ENCODE results near the gene ZNF784.

ZNF784 gene

GRCh38 chr19:55597501-55597921 is 26.9 kb downstream of the ZNF784 start:
- TF ChIP-seq, protein P1, sequence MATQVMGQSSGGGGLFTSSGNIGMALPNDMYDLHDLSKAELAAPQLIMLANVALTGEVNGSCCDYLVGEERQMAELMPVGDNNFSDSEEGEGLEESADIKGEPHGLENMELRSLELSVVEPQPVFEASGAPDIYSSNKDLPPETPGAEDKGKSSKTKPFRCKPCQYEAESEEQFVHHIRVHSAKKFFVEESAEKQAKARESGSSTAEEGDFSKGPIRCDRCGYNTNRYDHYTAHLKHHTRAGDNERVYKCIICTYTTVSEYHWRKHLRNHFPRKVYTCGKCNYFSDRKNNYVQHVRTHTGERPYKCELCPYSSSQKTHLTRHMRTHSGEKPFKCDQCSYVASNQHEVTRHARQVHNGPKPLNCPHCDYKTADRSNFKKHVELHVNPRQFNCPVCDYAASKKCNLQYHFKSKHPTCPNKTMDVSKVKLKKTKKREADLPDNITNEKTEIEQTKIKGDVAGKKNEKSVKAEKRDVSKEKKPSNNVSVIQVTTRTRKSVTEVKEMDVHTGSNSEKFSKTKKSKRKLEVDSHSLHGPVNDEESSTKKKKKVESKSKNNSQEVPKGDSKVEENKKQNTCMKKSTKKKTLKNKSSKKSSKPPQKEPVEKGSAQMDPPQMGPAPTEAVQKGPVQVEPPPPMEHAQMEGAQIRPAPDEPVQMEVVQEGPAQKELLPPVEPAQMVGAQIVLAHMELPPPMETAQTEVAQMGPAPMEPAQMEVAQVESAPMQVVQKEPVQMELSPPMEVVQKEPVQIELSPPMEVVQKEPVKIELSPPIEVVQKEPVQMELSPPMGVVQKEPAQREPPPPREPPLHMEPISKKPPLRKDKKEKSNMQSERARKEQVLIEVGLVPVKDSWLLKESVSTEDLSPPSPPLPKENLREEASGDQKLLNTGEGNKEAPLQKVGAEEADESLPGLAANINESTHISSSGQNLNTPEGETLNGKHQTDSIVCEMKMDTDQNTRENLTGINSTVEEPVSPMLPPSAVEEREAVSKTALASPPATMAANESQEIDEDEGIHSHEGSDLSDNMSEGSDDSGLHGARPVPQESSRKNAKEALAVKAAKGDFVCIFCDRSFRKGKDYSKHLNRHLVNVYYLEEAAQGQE (IDR thresholded peaks at IDR 0.05; ENCODE audit: insufficient read depth in 1 of 2, low read depth in 2 of 2, low read length in 2 of 2) = no peak
- TF ChIP-seq FOXP2 (optimal IDR thresholded peaks at IDR 0.05; ENCODE audit: borderline replicate concordance, extremely low read depth, extremely low read length, insufficient read depth) (no peak), POLR2AphosphoS5 (IDR thresholded peaks at IDR 0.05; ENCODE audit: low read depth, low read length) (no peak), SIN3A (IDR thresholded peaks at IDR 0.05; ENCODE audit: borderline replicate concordance, insufficient read depth, low read length) (no peak), TAF1 (IDR thresholded peaks at IDR 0.05; ENCODE audit: borderline replicate concordance, insufficient read depth, low read length) (no peak)

GRCh38 chr19:55596304-55596703 is 28.1 kb downstream of the ZNF784 start:
- TF ChIP-seq, protein P1 (IDR thresholded peaks at IDR 0.05; ENCODE audit: insufficient read depth in 1 of 2, low read depth in 2 of 2, low read length in 2 of 2) = no peak
- no peak for TF ChIP-seq FOXP2 (optimal IDR thresholded peaks at IDR 0.05; ENCODE audit: borderline replicate concordance, extremely low read depth, extremely low read length, insufficient read depth)
- no peak for TF ChIP-seq POLR2AphosphoS5 (IDR thresholded peaks at IDR 0.05; ENCODE audit: low read depth, low read length)
- TF ChIP-seq SIN3A (IDR thresholded peaks at IDR 0.05; ENCODE audit: borderline replicate concordance, insufficient read depth, low read length) = no peak
- no peak for TF ChIP-seq TAF1 (IDR thresholded peaks at IDR 0.05; ENCODE audit: borderline replicate concordance, insufficient read depth, low read length)

- no peak for TF ChIP-seq TAF1 (IDR thresholded peaks at IDR 0.05; ENCODE audit: borderline replicate concordance, insufficient read depth, low read length)
- no peak for TF ChIP-seq POLR2AphosphoS5 (IDR thresholded peaks at IDR 0.05; ENCODE audit: low read depth, low read length)
- TF ChIP-seq SIN3A (IDR thresholded peaks at IDR 0.05; ENCODE audit: borderline replicate concordance, insufficient read depth, low read length) = no peak
- TF ChIP-seq, protein P1 (IDR thresholded peaks at IDR 0.05; ENCODE audit: insufficient read depth in 1 of 2, low read depth in 2 of 2, low read length in 2 of 2) = no peak
- TF ChIP-seq FOXP2 (optimal IDR thresholded peaks at IDR 0.05; ENCODE audit: borderline replicate concordance, extremely low read depth, extremely low read length, insufficient read depth) = no peak
Measured at GRCh38 chr19:55594996-55595545, 29.3 kb downstream of the ZNF784 start.

DNA sequence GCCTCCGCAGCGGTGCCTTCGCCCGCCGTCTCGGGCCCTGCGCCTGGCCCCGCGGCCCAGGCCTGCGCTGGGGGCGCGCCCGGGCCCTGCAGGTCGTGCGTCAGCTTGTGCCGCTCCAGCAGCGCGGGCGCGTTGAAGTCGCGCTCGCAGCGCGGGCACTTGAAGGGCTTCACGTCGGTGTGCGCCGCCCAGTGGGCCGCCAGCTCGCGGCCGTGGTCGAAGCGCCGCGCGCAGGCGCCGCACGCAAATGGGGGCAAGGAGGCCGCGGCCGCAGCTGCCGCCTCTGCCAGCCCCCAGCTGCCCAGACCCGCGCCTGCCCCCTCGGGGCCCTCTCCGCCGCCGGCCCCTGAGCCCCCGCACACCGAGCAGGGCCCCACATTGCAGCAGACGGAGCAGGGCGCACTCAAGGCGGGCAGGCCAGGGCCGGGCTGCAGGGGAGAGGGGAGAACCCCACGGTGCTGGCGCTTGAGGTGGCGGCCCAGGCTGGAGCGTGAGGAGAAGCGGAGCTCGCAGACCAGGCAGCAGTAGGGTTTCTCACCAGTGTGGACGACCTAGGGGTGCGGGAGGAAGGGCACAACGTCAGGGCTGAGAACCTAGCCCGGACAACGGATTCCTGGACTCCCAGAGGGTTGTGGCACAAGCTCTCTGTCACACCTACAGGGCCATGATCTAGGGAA is 31.1 kb downstream of the ZNF784 start:
- TF ChIP-seq, protein P1 (IDR thresholded peaks at IDR 0.05; ENCODE audit: insufficient read depth in 1 of 2, low read depth in 2 of 2, low read length in 2 of 2) = no peak
- TF ChIP-seq FOXP2 (optimal IDR thresholded peaks at IDR 0.05; ENCODE audit: borderline replicate concordance, extremely low read depth, extremely low read length, insufficient read depth) (no peak), TAF1 (IDR thresholded peaks at IDR 0.05; ENCODE audit: borderline replicate concordance, insufficient read depth, low read length) (no peak), POLR2AphosphoS5 (IDR thresholded peaks at IDR 0.05; ENCODE audit: low read depth, low read length) (no peak), SIN3A (IDR thresholded peaks at IDR 0.05; ENCODE audit: borderline replicate concordance, insufficient read depth, low read length) (no peak)

All from PFSK-1 (cell line).